ENCODE measurements around the gene JMJD8.

- TF ChIP-seq CTCF (optimal IDR thresholded peaks at IDR 0.05 in 1 of 3, IDR thresholded peaks at IDR 0.05 in 1 of 3, conservative IDR thresholded peaks at IDR 0.05 in 1 of 3; ENCODE audit: extremely low read depth in 1 of 3, insufficient read depth in 2 of 3, low read length in 3 of 3) (no peak), EZH2 (IDR thresholded peaks at IDR 0.05; ENCODE audit: low read length) (no peak)
Measured at GRCh38 chr16:717450-718245, 33.5 kb upstream of the JMJD8 start.

Data from keratinocyte (primary cell).